Testis (tissue), 2 donors: Measurements from ENCODE around the gene WDR18.

Experiments
- POLR2A ChIP-seq: fragments of 450-650 bp; IDR thresholded peaks from one replicate; pipeline ENCODE4 v1.6.1; 2017; ENCODE audit warnings: antibody characterized with exemption, mild to moderate bottlenecking, moderate library complexity
- TF ChIP-seq, protein P1 (sequence below), 3 experiments: fragments of 450-650 bp in 2 of 3; fragments of 200-600 bp in 1 of 3; sonication (generic) in 1 of 3; IDR thresholded peaks; one replicate each; pipeline ENCODE4 v1.5.1; 2016 to 2019; ENCODE audit warnings: antibody characterized with exemption in 3 of 3, mild to moderate bottlenecking in 2 of 3, moderate library complexity in 1 of 3

DNA sequence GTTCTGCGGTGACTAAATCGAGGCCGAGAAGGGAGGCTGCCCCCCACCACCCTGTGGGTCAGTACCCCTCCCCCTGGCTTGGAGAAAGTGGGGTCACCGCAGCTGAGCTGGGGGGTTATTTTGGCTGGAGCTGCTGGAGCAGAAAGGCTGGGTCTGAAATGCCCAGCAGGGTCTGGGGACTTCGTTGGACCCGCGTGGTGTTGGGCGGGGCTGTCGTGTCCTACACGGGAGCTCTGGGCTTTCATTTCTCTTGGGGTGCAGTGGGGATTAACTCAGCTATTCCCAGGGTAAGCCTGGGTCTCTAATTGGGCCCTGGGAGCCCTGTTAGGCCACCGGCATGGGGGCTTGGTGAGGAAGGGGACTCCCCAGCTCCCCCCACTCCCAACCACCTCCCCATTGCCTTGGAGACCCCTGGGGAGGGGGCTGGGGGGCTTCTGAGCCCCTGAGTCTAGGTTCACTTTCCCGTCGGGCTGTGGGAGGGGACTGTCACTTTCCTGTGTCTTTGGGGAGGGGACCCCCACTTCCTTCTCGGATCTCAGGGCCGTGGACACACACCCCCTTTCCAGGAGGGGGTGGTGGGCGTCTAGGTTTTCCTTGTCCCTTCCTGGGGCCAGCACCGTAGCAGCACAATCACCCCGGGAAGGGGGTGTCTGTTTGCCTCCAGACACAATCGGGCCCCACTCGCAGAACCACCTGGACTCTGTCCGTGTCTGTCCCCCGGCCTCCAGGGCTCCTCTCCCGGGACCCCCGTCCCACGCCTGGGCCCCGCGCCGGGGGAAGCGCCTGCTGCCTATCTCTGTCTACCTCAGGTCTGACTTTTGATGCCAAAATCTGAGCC lies 10.2 kb upstream of the WDR18 start:
- TF ChIP-seq, protein P1, sequence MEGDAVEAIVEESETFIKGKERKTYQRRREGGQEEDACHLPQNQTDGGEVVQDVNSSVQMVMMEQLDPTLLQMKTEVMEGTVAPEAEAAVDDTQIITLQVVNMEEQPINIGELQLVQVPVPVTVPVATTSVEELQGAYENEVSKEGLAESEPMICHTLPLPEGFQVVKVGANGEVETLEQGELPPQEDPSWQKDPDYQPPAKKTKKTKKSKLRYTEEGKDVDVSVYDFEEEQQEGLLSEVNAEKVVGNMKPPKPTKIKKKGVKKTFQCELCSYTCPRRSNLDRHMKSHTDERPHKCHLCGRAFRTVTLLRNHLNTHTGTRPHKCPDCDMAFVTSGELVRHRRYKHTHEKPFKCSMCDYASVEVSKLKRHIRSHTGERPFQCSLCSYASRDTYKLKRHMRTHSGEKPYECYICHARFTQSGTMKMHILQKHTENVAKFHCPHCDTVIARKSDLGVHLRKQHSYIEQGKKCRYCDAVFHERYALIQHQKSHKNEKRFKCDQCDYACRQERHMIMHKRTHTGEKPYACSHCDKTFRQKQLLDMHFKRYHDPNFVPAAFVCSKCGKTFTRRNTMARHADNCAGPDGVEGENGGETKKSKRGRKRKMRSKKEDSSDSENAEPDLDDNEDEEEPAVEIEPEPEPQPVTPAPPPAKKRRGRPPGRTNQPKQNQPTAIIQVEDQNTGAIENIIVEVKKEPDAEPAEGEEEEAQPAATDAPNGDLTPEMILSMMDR (IDR thresholded peaks at IDR 0.05): no peak
- TF ChIP-seq POLR2A: no peak
